ENCODE data around the gene WBP1.
"Not testable (repeated sequence)": the region's sequence is repeated elsewhere in the genome, so short reads cannot be mapped to it uniquely, and the experiment has no call there.

The WBP1 gene

GRCh38 chr2:74458132-74458937, at the start of gene WBP1:
Gene WBP1, plus strand, starts transcription at chr2:74458438. Its CDS starts 165 bp downstream, at chr2:74458603.
- peak; percentile 100 for DNase-seq

DNA sequence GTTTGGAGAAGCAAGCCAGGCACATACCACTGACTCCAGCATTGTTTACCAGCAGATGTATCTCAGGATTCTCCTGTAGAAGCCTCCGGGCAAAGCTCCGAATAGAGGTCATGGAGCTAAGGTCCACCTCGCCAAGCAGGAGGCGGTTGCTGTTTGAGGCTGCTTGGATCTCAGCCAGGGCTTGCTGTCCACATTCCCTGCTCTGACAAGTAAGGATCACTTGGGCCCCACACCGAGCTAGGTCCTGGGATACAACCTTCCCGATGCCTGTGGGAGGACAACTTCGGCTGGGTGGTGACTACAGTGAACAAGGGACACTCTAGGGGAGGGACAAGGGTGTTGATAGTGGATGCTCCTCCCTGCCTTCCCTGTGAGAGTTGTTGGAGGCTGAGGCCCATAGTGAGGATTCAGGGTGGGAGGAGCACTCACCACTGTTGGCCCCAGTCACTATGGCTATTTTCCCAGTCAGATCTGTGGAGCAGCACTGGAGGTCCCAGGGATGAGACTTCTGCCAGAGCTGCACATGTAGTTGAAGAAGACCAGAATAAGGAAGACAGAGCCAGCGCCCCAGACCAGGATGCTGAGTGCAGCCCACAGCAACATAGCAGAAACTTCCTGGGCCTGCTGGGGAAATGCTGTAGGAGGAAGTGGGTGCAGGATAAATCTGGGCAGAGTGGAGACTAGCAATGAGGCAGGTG, 45.1 kb upstream of the WBP1 start:
- peak in 1 of 2 donors; percentile 29 for DNase-seq

DNA sequence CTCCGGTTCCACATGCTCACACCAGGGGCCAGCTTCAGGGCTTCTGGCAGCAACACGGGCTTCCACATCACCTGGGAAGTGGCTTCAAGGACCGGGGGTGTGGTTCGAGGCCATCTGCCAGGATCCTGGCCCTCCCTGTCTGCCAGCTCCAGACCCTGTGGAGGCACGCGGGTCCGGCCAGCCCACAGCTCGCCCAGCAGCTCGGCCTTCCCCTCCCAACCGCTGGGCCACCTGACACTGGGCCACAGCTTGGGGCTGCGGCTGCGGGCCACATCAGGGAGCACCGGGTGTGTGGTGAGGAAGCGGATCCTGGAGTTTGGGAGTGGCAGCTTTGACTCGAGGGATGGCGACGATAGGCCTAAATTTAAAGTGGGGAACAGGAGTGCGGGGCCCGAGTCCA, 43.8 kb upstream of the WBP1 start:
- DNase-seq, result no peak

- peak in 1 of 2 donors; percentile 23 for DNase-seq
Measured at GRCh38 chr2:74414881-74415761, 43.1 kb upstream of the WBP1 start.

DNA sequence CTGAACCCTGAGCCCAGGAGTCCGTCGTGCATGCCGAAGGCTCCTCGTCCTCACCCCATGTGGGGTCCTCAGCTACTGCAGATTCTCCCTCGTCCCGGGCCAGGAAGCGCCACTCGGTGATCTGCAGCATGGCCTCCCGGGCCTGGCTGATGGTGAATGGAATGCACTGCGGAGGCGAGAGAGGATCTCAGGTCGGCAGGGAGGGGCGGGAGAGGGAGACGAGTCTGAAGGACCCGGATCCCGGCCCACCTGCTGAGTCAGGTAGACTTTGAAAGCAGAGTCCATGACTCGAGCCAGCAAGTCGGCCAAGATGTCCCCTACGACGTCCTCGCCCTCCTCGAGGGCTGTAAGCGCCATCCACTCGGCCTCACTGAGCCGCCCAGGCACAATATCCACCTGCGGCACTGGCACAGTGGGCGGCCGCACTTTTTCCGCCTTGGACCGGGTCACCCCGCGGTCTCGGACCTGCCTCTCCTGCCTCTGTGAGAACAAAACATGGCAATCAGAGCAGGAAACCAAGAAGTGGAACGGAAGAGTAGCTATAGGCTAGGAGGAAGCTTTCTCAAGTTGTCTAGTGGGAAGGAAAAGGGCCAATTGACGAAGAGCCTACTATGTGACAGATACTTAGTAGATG, 42.4 kb upstream of the WBP1 start:
- DNase-seq, result no peak

DNA sequence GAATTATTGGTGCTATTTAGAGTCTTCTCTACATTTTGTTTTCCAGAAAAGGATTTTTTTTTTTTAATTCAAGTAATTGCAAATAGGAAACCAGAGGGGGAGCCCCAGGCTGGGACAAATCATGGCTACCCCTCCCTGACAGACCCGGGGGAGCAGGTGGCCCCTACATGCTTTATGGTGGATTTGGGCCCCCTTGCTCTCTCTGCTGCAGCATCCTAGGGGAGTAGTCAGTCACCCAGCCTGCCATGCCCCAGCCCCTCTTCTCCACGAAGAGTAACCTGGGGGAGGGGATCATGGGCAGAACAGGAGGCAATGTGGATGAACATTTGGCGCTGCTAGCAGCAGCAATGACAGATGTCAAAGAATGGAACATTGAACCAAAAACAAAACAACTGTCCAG, 41.5 kb upstream of the WBP1 start:
- no peak for DNase-seq

GRCh38 chr2:74417197-74417596, 41.0 kb upstream of the WBP1 start:
- DNase-seq, result no peak

GRCh38 chr2:74417763-74418162, 40.5 kb upstream of the WBP1 start:
- DNase-seq, result no peak

- DNase-seq, result no peak
Measured at GRCh38 chr2:74418312-74418711, 39.9 kb upstream of the WBP1 start.

GRCh38 chr2:74419345-74419744, 38.9 kb upstream of the WBP1 start:
- DNase-seq, result peak in 1 of 2 donors; percentile 35

- DNase-seq, result no peak
Measured at GRCh38 chr2:74420006-74420405, 38.2 kb upstream of the WBP1 start.

- not testable (repeated sequence) for DNase-seq
Measured at GRCh38 chr2:74420443-74421103, 37.7 kb upstream of the WBP1 start.

DNA sequence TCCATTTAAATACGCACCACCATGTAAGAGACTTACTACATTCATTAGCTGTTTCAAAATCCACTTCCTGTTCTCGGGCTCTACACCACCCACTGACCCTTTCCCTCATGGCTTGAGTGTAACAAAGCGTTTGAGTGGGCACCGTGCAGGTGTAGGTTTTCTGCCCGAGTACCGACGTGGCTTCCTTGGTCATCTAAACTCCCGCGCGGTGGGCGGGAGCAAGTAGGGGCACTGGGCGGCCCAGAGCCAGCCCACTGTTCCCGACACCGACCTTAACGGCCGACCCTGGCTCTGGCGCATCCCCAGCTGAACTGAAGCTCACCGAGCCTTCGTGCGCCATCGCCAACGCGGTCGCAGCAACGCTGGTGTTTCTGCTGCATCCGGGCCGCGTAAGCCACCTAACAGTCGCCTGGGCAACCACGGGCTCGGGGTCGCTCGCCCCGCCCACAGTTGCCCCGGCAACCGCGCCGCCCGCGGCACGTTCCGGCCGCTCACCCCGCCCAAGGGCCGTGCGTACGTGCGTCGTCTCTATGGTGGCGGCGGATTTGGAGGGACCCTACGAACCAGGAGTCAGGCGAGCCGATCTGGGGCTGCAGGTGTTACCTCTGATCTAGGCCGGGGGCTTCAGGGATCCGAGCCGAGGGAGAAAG, 36.9 kb upstream of the WBP1 start, which contains the start of the genes C2orf81 and WDR54:
C2orf81 (minus strand) TSS at position 399 of the 650 bp plus-strand sequence; CDS start at position 340, 59 bp downstream.
WDR54 (plus strand) TSS at position 510 of the 650 bp plus-strand sequence. CDS start 424 bp downstream, outside the sequence.
- peak; percentile 64 to 77 for DNase-seq

DNA sequence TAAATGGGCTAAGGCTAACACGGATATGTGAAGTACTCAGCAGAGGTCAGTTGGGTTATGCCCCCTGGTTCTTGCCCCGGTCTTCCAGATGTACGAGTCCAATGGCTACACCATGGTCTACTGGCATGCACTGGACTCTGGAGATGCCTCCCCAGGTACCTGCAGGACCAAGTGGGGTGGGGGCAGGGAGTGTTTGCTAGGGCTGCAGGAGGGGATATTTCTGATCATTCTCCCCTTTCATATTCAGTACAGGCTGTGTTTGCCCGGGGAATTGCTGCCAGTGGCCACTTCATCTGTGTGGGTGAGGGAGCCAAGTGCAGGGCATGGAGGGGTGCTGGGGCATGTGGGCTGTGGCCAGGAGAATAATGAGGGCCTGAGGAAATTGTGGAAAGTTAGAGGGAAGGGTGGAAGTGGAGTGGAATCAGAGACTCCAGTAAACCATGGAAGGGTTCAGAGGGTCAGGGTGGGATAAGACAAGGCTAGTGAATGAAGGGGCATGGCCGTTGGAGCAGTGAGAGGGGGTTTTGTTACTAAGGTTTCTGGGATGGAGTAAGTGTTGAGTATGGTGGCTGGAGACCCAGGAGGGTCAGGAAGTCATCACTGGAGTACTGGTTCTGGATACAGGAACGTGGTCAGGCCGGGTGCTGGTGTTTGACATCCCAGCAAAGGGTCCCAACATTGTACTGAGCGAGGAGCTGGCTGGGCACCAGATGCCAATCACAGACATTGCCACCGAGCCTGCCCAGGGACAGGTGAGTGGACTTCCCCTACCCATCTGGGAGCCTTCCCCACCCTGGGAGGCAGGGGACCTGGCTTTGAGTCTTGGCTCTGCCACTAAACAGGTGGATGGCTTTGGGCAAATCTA, 34.8 kb upstream of the WBP1 start:
- DNase-seq, result no peak

GRCh38 chr2:74424139-74424992, 33.9 kb upstream of the WBP1 start:
- no peak for DNase-seq

GRCh38 chr2:74424995-74425406, 33.2 kb upstream of the WBP1 start:
- DNase-seq, result no peak

DNA sequence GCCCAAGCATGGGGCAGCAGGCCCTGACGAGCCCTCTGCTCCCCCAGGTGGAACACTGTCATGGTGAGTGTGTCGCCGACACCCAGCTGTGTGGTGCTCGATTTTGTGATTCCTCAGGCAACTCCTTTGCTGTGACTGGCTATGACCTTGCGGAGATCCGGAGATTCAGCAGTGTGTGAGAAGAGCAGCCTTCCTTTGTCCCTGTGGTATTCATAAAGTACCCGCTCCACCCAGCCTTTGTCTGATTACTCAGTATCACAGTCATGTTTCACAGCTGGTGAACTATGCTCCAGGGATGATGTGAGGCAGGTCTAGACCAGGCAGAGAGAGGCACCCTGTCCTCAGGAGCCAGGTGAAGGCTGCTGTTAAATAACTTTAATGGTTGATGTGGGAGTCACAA, 32.7 kb upstream of the WBP1 start:
- no peak for DNase-seq

GRCh38 chr2:74426181-74426758, 32.0 kb upstream of the WBP1 start:
- DNase-seq, result no peak

DNA sequence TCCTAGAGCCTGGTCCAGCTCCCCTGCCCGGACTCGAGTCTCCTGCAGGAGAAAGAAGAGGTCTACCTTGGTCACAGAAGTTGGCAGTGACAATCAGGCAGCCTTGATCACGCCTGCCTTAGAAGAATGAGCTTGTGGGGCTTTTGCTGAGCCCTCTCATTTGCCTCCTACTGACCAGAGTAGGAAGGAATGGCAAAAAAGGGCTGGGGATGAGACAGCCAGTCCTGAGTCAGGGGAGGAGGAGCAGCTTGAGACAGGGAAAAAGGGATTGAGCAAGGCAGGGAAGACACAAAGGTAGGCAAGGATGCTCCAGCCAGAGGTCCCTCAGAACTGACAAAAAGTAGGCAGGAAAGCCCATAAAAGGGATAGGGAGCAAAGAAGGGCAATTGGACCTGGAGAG, 30.7 kb upstream of the WBP1 start:
- no peak for DNase-seq
